Keratinocyte (primary cell): ENCODE measurements around the gene CST4. TPM values are rescaled to one million over a fixed set of nuclear protein-coding genes. Genes with fewer than 3 reads are reported as not detected.
"Not testable (repeated sequence)": the region's sequence is repeated elsewhere in the genome, so short reads cannot be mapped to it uniquely, and the experiment has no call there.

ENCODE experiments used
- DNase-seq: peaks from one replicate; pipeline ENCODE4 v3.0.0-alpha.2; 2011; ENCODE audit warnings: low read depth, missing footprints, low spot score
- FAIRE-seq: peaks from 2 replicates; lab custom pipeline; 2011; peaks lifted over from hg19 to GRCh38; lab: Jason Lieb, UNC
- H2AFZ ChIP-seq: 2 replicates; pipeline ENCODE4 v1.6.0; 2012; ENCODE audit warnings: low read length, control low read depth, inconsistent platforms; ENCODE audit not compliant: control insufficient read depth
- H3K27ac ChIP-seq: 2 replicates; pipeline ENCODE4 v1.5.1; 2011; ENCODE audit warnings: low read length; ENCODE audit not compliant: control insufficient read depth, insufficient read depth
- H3K27me3 ChIP-seq: 3 replicates; pipeline ENCODE4 v1.6.0; 2011; ENCODE audit warnings: low read length; ENCODE audit not compliant: control insufficient read depth, insufficient read depth; ENCODE audit errors: extremely low read depth
- H3K36me3 ChIP-seq, 2 experiments: 2 replicates in 1 of 2; 3 replicates in 1 of 2; pipeline ENCODE4 v1.5.1; 2011; ENCODE audit warnings: low read length in 2 of 2, mild to moderate bottlenecking in 1 of 2; ENCODE audit not compliant: control insufficient read depth in 2 of 2, insufficient read depth in 2 of 2; ENCODE audit errors: extremely low read depth in 1 of 2
- H3K4me1 ChIP-seq: 3 replicates; pipeline ENCODE4 v1.5.1; 2011; ENCODE audit warnings: low read length; ENCODE audit not compliant: control insufficient read depth, insufficient read depth; ENCODE audit errors: extremely low read depth
- H3K4me2 ChIP-seq: 3 replicates; pipeline ENCODE4 v1.6.0; 2011; ENCODE audit warnings: low read depth, low read length; ENCODE audit not compliant: control insufficient read depth, insufficient read depth; ENCODE audit errors: extremely low read depth
- H3K4me3 ChIP-seq, 3 experiments: fragments of 200-600 bp in 1 of 3; sonication (generic) in 1 of 3; 2 replicates in 2 of 3; 3 replicates in 1 of 3; pipeline ENCODE4 v1.5.1; 2011 to 2016; ENCODE audit warnings: low read length in 3 of 3, mild to moderate bottlenecking in 3 of 3, control low read depth in 2 of 3, inconsistent platforms in 1 of 3, low read depth in 1 of 3, mixed read lengths in 1 of 3, mixed run types in 1 of 3, moderate library complexity in 1 of 3; ENCODE audit not compliant: control insufficient read depth in 2 of 3, insufficient read depth in 2 of 3; ENCODE audit errors: extremely low read depth in 1 of 3
- H3K79me2 ChIP-seq: 2 replicates; pipeline ENCODE4 v1.6.0; 2012; ENCODE audit warnings: low read length; ENCODE audit not compliant: control insufficient read depth, insufficient read depth
- H3K9ac ChIP-seq: 3 replicates; pipeline ENCODE4 v1.6.0; 2011; ENCODE audit warnings: low read length; ENCODE audit not compliant: control insufficient read depth, insufficient read depth; ENCODE audit errors: extremely low read depth
- H3K9me1 ChIP-seq: 3 replicates; pipeline ENCODE4 v1.6.0; 2011; ENCODE audit warnings: low read length; ENCODE audit not compliant: control insufficient read depth, insufficient read depth; ENCODE audit errors: extremely low read depth
- H3K9me3 ChIP-seq: 2 replicates; pipeline ENCODE4 v1.5.1; 2012; ENCODE audit warnings: low read depth, low read length; ENCODE audit not compliant: control insufficient read depth
- H4K20me1 ChIP-seq: 3 replicates; pipeline ENCODE4 v1.6.0; 2011; ENCODE audit warnings: low read length; ENCODE audit not compliant: control insufficient read depth, insufficient read depth; ENCODE audit errors: extremely low read depth
- CTCF ChIP-seq, 3 experiments: IDR thresholded peaks in 1 of 3; conservative IDR thresholded peaks in 1 of 3; optimal IDR thresholded peaks in 1 of 3; 2 replicates in 2 of 3; 3 replicates in 1 of 3; pipeline versions ENCODE3 to v1.5.1; 2011; ENCODE audit warnings: low read length in 3 of 3, mild to moderate bottlenecking in 3 of 3, moderate library complexity in 2 of 3, control low read depth in 1 of 3, inconsistent platforms in 1 of 3; ENCODE audit not compliant: insufficient read depth in 2 of 3; ENCODE audit errors: extremely low read depth in 1 of 3
- EZH2 ChIP-seq: IDR thresholded peaks from one replicate; pipeline ENCODE4 v1.6.1; 2012; ENCODE audit warnings: inconsistent platforms, mild to moderate bottlenecking, low read length, moderate library complexity
- dilution Hi-C: fragments of 300-500 bp; cut with MboI; formaldehyde crosslinking; loops from one replicate; pipeline ENCODE4 v1.7.0; 2020; ENCODE audit warnings: low sequenced_read_pairs; ENCODE audit not compliant: extremely low pct_ligation_motif_present
- polyA plus RNA-seq, 5 experiments: library from polyadenylated mRNA; depleted of rRNA in 3 of 5; stranded (reverse) in 3 of 5; stranded (forward) in 1 of 5; unstranded in 1 of 5; fragments of >200 nt; gene quantifications; 1 replicate in 1 of 5; 2 replicates in 3 of 5; 3 replicates in 1 of 5; pipeline versions ENCODE4 v1.2.1 to v1.2.3, GENCODE V29; 2011 to 2012; ENCODE audit warnings: missing spikeins in 2 of 5, low read depth in 1 of 5, low replicate concordance in 1 of 5

CST4 gene
- polyA plus RNA-seq, 1 donor (not counting 4 experiments of a cell fraction or from before 2014, with no cell fraction given): not detected

GRCh38 chr20:23687986-23688385 lies 852 bp downstream of the CST4 start:
- H2AFZ ChIP-seq: no peak overlapping the region
- no peaks in the 10 kb centered on the region for H4K20me1 ChIP-seq
- H3K36me3 ChIP-seq: no peaks in the 10 kb centered on the region
- no peak overlapping the region for H3K27ac ChIP-seq
- H3K79me2 ChIP-seq: no peaks in the 10 kb centered on the region
- no peak overlapping the region for H3K9ac ChIP-seq
- no peaks in the 10 kb centered on the region for H3K27me3 ChIP-seq
- no peak overlapping the region for H3K4me2 ChIP-seq
- dilution Hi-C loops: no loop called here
- H3K9me3 ChIP-seq: no peaks in the 10 kb centered on the region
- H3K4me3 ChIP-seq: no peak overlapping the region
- FAIRE-seq (no peak), DNase-seq (no peak)
- no peak for TF ChIP-seq EZH2
- no peak for TF ChIP-seq CTCF (optimal IDR thresholded peaks at IDR 0.05 in 1 of 3, IDR thresholded peaks at IDR 0.05 in 1 of 3, conservative IDR thresholded peaks at IDR 0.05 in 1 of 3; ENCODE audit: extremely low read depth in 1 of 3, insufficient read depth in 2 of 3, low read length in 3 of 3)
- H3K9me1 ChIP-seq: no peaks in the 10 kb centered on the region
- H3K4me1 ChIP-seq: no peaks in the 10 kb centered on the region

- Histone ChIP-seq H2AFZ (no peak overlapping the region), H3K4me2 (no peak overlapping the region), H3K9me3 (no peaks in the 10 kb centered on the region), H3K36me3 (no peaks in the 10 kb centered on the region), H3K27me3 (no peaks in the 10 kb centered on the region), H3K79me2 (no peaks in the 10 kb centered on the region), H3K27ac (no peak overlapping the region), H3K4me1 (no peaks in the 10 kb centered on the region), H3K9ac (no peak overlapping the region), H4K20me1 (no peaks in the 10 kb centered on the region), H3K9me1 (no peaks in the 10 kb centered on the region), H3K4me3 (no peak overlapping the region)
- TF ChIP-seq CTCF (optimal IDR thresholded peaks at IDR 0.05 in 1 of 3, IDR thresholded peaks at IDR 0.05 in 1 of 3, conservative IDR thresholded peaks at IDR 0.05 in 1 of 3; ENCODE audit: extremely low read depth in 1 of 3, insufficient read depth in 2 of 3, low read length in 3 of 3) (no peak), EZH2 (no peak)
- dilution Hi-C loops: no loop called here
- DNase-seq (no peak), FAIRE-seq (no peak)
Measured at GRCh38 chr20:23686046-23686750, 2.6 kb downstream of the CST4 start.

DNA sequence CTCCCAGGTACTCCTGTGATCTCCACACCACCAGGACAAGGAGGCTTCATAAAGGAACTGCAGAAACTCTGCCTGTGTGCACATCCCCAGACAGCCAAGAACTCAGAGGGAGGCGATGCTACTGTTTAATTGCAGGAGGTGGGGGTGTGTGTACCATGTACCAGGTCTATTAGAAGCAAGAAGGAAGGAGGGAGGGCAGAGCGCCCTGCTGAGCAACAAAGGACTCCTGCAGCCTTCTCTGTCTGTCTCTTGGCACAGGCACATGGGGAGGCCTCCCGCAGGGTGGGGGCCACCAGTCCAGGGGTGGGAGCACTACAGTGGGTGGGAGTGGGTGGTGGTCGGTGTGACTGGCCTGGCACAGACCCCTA lies 3.3 kb downstream of the CST4 start:
- H3K9me1 ChIP-seq, H3K36me3 ChIP-seq, H3K79me2 ChIP-seq, DNase-seq, H2AFZ ChIP-seq, dilution Hi-C loops, H3K27me3 ChIP-seq, FAIRE-seq, H3K9ac ChIP-seq, H3K27ac ChIP-seq, H3K9me3 ChIP-seq, H3K4me1 ChIP-seq, H3K4me2 ChIP-seq, H3K4me3 ChIP-seq, H4K20me1 ChIP-seq: not testable (repeated sequence)
